ENCODE results near the gene GJA3.

The GJA3 gene

GRCh38 chr13:20148501-20149183, 12.2 kb downstream of the GJA3 start:
- DNase-seq = no peak

GRCh38 chr13:20146381-20146780, 14.5 kb downstream of the GJA3 start:
- no peak for DNase-seq

- no peak for DNase-seq
These were observed 15.3 kb downstream of the GJA3 start for GRCh38 chr13:20145521-20145920.

- no peak for DNase-seq
These were observed 16.6 kb downstream of the GJA3 start for GRCh38 chr13:20144141-20144850.

DNA sequence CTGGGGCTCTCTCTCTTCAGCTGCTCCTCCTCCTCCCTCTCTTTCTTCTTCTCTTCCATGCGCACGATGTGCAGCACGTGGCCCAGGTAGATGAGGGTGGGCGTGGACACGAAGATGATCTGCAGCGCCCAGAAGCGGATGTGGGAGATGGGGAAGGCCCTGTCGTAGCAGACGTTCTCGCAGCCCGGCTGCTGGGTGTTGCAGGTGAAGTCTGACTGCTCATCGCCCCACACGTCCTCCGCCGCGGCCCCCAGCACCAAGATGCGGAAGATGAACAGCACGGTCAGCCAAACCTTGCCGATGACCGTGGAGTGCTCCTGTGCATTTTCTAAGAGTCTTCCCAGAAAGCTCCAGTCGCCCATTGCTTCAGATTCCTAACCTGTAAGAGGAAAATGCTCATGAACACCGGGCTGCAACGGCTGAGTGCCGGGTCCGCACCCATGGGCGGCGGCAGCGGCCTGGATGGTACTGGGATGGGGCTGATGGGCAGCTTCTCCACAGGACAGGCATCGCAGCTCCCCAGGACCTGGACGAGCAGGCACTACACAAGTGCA, 17.8 kb downstream of the GJA3 start:
- DNase-seq = no peak

- DNase-seq = no peak
These were observed 18.6 kb downstream of the GJA3 start for GRCh38 chr13:20142023-20142926.

- DNase-seq = no peak
These were observed 19.4 kb downstream of the GJA3 start for GRCh38 chr13:20141238-20142022.

GRCh38 chr13:20140487-20140886, 20.4 kb downstream of the GJA3 start:
- no peak for DNase-seq

- DNase-seq = no peak
These were observed 23.0 kb downstream of the GJA3 start for GRCh38 chr13:20137875-20138274.

DNA sequence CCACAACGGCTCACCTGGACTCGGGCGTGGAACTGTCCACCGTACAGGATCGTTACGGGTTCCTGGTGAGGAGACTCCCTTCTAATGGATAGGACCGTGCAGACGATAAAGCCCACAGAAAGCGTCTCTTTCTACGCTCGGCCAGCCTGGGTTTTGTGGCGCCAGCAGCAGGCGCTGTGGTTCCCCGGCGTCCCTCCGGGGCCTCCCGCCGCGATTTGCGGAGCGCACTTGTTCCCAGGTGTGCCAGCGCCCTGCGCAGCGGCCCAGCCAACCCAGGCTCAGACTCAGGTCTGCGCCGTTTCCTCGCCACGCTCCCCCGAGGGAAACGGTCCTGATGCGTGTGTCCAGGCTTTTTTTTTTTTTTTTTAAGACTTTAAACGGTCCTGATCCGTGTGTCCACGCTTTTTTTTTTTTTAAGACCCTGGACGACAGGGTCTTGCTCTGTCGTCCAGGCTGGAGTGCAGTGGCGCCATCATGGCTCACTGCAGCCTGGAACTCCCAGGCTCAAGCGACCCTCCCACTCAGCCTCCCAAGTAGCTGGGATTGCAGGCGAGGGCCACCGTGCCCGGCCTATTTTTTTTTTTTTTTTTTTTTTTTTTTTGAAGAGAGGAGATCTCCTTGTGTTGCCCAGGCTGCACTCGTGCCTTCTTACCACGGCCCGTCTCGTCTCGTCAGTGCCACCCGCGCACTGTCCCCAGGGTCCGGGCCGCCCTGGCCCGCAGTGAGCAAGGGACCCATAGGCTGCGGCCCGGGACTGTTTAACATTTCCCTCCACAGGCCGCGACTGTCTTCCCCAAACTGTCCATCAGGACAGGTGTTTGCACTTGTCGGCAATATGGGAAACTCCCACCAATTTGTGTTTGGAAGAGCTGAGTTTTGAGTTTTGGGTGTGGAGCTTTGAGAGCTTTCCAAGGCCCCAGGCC, 23.8 kb downstream of the GJA3 start:
- no peak for DNase-seq

GRCh38 chr13:20134732-20135131, 26.1 kb downstream of the GJA3 start:
- DNase-seq = no peak

DNA sequence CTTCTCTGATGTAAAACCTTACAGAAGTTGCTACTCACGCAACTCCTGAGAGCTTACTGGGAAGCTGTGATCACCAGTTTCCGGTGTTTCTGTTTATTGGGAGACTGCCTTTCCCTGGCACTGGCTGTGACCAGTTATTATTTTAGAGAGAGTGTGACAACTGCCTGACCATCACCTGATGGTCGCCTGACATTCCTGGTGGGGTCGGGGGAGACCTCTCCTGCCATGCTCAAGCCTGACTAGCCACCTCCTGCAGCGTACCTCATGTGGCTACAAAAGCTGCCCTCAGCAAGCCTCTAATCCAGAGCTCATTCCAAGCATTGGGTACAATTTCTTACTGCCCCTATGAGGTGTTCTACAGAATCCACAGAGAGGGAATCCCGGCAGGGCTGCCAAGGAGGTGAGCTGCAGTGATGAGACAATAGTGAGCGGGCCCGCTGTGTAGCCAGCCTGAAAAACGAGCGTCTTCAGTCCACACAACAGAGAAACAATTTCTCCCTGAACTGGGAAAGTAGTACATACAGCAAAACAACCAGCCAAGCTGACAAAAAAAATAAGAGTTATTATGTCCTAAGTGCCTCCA, 28.7 kb downstream of the GJA3 start:
- DNase-seq = no peak

DNA sequence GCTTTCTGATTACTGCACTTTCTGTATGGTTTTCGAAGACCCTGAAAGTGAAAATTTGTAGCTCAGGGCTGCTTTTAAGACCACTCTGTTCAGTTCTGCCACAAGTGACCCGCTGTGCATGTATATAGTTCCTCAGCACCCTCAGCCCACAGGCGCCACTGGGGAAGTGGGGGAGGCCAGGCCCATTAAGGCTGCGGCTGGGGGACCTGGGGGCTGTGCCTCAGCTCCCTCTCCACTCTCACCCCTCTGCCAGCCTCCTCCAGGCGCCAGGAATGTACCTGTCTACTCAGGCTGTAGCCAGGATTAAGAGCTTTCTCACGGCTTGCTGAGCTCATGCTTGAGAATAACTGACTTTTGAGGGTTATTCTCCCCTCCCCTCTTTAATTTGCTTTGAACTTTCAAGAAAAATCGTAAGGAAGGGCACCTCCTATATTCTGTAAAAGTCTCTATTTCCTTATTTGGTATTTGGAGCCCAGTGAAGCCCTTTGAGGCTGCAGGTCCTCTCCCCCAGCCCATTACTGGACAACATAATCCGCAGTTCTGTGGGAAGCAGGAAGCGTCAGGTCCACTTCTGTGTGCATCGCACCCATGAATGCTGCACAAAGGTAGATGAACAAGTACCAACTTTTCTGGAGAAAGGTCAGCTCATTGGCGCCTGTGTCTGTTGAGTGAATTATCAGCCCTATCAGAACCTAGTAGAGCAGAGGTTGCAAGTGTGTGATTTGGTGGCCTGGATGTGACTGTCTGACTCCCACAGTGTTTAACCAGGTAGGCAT, 29.6 kb downstream of the GJA3 start:
- no peak for DNase-seq

DNA sequence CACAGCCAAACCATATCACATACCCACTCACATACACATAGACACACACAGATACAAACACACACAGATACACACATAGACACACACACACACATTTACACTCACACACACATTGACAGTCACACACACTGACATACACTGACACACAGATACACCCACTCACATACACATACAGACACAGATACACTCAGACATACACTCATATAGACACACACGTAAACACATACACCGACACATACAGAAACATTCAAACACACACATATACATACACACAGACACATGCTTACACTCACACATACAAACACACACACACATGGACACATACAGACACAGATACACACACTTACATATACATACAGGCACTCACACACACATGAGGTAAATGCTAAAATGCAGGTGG, 30.2 kb downstream of the GJA3 start:
- no peak for DNase-seq

GRCh38 chr13:20130012-20130411, 30.8 kb downstream of the GJA3 start:
- no peak for DNase-seq

DNA sequence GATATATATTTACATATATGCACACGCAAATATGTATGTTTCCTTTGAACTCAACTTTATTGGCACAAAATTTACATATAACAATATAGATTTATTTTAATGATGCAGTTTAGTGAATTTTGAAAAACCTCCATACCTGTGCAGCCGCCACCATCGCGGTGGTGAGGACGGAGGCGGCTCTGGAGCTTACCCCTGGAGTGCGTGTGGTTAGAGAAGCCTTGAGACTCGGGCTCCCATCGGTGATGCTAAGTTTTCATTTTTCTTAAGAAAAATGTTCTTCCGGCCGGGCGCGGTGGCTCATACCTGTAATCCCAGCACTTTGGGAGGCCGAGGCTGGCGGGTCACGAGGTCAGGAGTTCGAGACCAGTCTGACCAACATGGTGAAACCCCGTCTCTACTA, 31.8 kb downstream of the GJA3 start:
- DNase-seq = no peak

DNA sequence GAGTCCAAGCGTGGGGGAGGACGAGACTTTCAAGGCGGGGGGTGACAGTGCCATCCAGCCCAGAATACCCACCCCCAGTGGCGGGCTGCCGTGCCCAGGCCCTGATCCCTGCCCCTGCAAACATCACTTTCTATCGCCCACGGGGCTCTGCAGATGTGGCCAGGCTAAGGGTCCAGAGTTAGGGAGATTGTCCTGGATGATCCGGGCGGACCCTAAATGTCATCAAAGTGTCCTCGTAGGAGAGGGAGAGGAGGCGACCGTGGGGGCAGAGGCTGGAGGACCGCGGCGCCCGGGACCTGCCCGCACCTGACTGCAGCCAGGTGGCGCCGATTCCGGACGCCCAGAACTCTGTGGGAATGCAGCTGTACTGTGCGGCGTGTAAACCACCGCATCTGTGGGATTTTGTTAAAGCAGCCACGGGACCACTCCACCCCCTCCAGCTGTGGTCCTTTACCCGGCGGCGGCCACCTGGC, 32.4 kb downstream of the GJA3 start:
- DNase-seq = no peak

DNA sequence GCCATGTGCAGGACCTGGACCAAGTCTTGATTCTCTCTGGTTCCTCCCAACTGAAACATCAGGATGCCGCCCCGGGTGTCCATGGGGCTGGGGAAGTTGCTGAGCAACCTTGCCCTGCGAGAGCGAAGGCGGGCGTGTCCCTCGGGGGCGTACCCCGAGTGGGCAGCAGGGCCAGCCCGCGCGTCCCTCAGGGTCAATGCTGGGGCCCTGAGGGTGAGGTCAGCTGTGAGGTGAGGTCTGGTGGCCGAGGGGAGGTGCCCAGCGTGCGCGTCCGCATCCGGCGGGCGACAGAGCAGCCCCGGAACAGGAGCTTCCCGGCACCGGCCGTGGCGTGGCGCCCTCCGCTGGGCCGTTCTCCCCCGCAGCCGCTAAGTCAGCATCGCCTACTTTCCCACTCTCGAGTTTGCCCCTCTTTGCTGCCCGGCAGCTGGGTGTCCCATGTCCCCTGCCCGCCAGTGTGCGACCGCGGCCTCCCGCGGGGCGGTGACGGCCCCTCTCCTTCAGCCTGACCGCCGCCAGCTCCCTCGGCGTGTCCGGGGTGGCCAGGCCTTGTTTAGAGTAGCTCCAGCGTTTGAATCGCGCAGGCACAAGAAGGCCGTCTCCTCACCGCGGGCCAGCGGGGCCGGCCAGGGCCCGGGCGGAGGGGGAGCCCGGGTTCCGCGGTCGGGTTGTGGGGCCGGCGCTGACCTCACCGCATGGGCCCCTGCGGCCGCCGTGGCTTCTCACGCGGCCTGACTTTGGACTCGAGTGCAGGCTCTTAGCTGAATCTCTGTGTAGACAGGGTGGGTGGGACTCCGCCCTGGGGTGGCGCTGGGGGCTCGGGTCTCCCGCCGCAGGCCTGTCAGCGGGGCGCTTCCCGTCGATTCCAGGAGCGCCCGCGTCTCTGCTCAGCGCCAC, 33.0 kb downstream of the GJA3 start:
- no peak for DNase-seq

DNA sequence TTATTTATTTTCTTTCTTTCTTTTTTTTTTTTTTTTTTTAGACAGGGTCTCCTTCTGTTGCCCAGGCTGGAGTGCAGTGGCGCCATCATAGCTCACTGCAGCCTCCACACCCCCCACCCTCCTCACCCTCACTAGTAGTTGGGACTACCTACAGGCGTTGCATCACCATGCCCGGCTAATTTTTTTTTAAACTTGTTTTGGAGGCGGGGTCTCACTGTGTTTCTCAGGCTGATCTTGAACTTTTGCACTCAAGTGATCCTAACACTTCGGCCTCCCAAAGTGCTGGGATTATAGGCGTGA, 33.6 kb downstream of the GJA3 start:
- DNase-seq = no peak
